Spinal cord (tissue), 10 donors: ENCODE results near the gene HIGD1C. TPM values are rescaled to one million over a fixed set of nuclear protein-coding genes. Genes with fewer than 3 reads are reported as not detected.
"Not testable (repeated sequence)": the region's sequence is repeated elsewhere in the genome, so short reads cannot be mapped to it uniquely, and the experiment has no call there.

Source experiments
- DNase-seq, 6 donors: peaks; one replicate each; pipeline versions ENCODE4 v3.0.0 to v3.0.0-alpha.2; 2013 to 2015; ENCODE audit warnings: low spot score in 6 of 6, low read depth in 4 of 6
- H3K27ac ChIP-seq: one replicate; pipeline ENCODE4 v1.5.1; 2013; ENCODE audit warnings: low read depth, low read length, control low read depth
- H3K27me3 ChIP-seq: one replicate; pipeline ENCODE4 v1.6.1; 2013; ENCODE audit warnings: low read length; ENCODE audit not compliant: control insufficient read depth, insufficient read depth
- H3K36me3 ChIP-seq: one replicate; pipeline ENCODE4 v1.6.1; 2013; ENCODE audit warnings: low read length; ENCODE audit not compliant: control insufficient read depth, insufficient read depth
- H3K4me1 ChIP-seq: one replicate; pipeline ENCODE4 v1.6.1; 2013; ENCODE audit warnings: low read length; ENCODE audit not compliant: control insufficient read depth, insufficient read depth
- H3K4me3 ChIP-seq: one replicate; pipeline ENCODE4 v1.5.1; 2013; ENCODE audit warnings: low read depth, low read length, control low read depth
- H3K9me3 ChIP-seq: one replicate; pipeline ENCODE4 v1.6.1; 2013; ENCODE audit warnings: low read length; ENCODE audit not compliant: control insufficient read depth, insufficient read depth
- WGBS: methylation state at CpG from one replicate; pipeline ENCODE4 v1.1.5; 2013; ENCODE audit warnings: missing lambda C conversion rate; ENCODE audit not compliant: insufficient coverage; 5-methylcytosine and 5-hydroxymethylcytosine counted together
- long read RNA-seq, 4 donors: transcript quantifications; one replicate each; lab custom pipeline, GENCODE V29; 2026
- polyA plus RNA-seq, 2 donors: library from polyadenylated mRNA; unstranded; fragments of 120-200 nt; gene quantifications; one replicate each; pipeline ENCODE4 v1.2.1, GENCODE V29; 2013; ENCODE audit not compliant: insufficient read length in 2 of 2
- total RNA-seq, 2 donors: library from RNA; depleted of rRNA in 1 of 2; stranded (reverse); fragments of 120-200 nt in 1 of 2; fragments of >200 nt in 1 of 2; gene quantifications; one replicate each; pipeline versions ENCODE4 v1.2.3 to v1.2.4, GENCODE V29; 2013 to 2014
- donor health status: healthy.

Gene HIGD1C
- total RNA-seq (not detected), polyA plus RNA-seq (under 1 TPM in 1 of 2 donors, not detected in 1; 0.53 TPM)
- long read RNA-seq, donor 1, partial matches to known transcripts = 12 of 12 reads
- long read RNA-seq, donor 1, other reads (novel, unspliced or antisense) = 0 of 12 reads
- long read RNA-seq, donor 2 = 0 reads
- long read RNA-seq, donor 3 = 0 reads
- long read RNA-seq, donor 4, partial matches to known transcripts = 0 of 6 reads
- long read RNA-seq, donor 4, other reads (novel, unspliced or antisense) = 6 of 6 reads

DNA sequence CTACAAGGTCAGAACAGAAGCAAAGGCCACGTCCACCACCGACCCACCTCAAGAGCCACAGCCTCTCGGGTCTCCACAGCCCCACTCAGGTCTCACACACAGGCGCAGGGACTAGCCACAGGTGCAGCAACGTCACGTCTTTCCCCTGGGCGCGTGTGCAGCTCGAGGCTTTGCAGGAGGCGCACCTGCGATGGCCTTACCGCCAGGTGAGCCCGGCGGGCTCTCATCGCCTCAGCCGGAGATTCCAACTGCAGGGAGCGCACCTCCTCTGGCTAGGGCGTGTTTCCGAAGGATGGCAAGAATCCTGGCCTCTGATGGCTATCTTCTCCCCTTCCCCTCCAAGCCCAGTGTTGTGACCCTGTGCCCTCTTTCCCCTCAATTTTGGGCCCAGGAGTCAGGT lies at the start of gene HIGD1C:
TSS of gene HIGD1C (plus strand) at position 35 of the 400 bp plus-strand sequence. CDS start 1,455 bp downstream, outside the sequence.
- no peak for DNase-seq
- H3K4me1 ChIP-seq = no peaks in the 10 kb centered on the region
- 95% methylated on average over 19 of the region's 19 CpGs for WGBS

DNA sequence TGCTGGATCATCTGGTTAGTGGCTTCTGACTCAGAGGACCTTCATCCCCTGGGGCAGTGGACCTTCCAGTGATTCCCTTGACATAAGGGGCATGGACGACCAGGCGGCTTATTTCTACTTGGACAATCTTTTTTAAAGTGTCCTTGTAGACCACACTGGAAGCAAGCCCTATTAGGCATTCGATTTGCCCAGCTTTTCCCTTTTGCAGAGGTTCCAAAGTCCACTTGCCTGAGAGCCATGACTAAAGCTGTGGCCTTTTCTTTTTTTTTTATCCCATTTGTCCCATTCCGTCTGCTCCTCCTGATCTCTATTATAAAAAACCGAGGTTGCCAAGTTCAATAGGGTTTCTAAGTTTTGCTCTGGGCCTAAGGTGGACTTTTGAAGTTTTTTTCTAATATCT lies 43.9 kb upstream of the HIGD1C start:
- H3K36me3 ChIP-seq, H3K27ac ChIP-seq, DNase-seq, H3K4me1 ChIP-seq, H3K27me3 ChIP-seq, H3K4me3 ChIP-seq, H3K9me3 ChIP-seq: not testable (repeated sequence)
- WGBS = 95% methylated on average over 2 of the region's 5 CpGs

More for the DNA sequence above, at the start of gene HIGD1C:
- H3K27ac ChIP-seq = no peak within 1 kb of the TSS
- no peaks in the 10 kb centered on the region for H3K27me3 ChIP-seq
- no peaks in the 10 kb centered on the region for H3K9me3 ChIP-seq
- no peak within 1 kb of the TSS for H3K4me3 ChIP-seq
- H3K36me3 ChIP-seq = peaks cover 7% of the 10 kb centered on the region

DNA sequence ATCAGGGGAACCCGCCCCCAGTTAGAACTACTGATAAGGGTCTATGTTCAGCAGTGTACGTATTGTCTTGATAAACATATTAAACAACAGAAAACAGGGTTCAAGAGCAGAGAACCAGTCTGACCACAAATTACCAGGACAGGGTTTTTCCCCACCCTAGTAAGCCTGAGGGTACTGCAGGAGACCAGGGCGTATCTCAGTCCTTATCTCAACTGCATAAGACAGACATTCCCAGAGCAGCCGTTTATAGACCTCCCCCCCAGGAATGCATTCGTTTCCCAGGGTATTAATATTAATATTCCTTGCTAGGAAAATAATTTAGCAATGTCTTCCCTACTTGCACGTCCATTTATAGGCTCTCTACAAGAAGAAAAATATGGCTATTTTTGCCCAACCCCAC lies 40.0 kb upstream of the HIGD1C start:
- H3K9me3 ChIP-seq, H3K4me1 ChIP-seq, H3K27ac ChIP-seq, H3K27me3 ChIP-seq, H3K4me3 ChIP-seq, H3K36me3 ChIP-seq, DNase-seq: not testable (repeated sequence)
- WGBS = 100% methylated on average over 1 of the region's 6 CpGs

DNA sequence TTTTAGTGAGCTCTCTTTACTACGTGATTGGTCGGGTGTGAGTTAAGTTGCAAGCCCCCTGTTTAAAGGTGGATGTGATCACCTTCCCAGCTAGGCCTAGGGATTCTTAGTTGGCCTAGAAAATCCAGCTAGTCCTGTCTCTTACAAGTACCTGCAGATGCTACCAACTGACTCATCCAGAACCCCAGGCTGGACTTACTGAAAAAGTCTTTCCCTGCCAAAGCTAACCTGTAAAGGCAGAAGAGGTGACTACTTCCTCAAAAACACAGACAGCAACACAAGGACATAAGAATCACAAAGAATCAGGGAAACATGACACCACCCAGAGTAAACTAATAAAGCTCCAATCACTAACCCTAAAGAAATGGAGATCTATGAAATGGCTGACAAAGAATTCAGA lies 39.1 kb upstream of the HIGD1C start:
- Histone ChIP-seq H3K4me1 (no peaks in the 10 kb centered on the region), H3K36me3 (no peaks in the 10 kb centered on the region), H3K27me3 (no peaks in the 10 kb centered on the region), H3K4me3 (no peak overlapping the region), H3K27ac (no peak overlapping the region), H3K9me3 (peaks cover 10% of the 10 kb centered on the region)
- no CpG with 5 or more reads among the region's 2 CpGs for WGBS
- DNase-seq = no peak

DNA sequence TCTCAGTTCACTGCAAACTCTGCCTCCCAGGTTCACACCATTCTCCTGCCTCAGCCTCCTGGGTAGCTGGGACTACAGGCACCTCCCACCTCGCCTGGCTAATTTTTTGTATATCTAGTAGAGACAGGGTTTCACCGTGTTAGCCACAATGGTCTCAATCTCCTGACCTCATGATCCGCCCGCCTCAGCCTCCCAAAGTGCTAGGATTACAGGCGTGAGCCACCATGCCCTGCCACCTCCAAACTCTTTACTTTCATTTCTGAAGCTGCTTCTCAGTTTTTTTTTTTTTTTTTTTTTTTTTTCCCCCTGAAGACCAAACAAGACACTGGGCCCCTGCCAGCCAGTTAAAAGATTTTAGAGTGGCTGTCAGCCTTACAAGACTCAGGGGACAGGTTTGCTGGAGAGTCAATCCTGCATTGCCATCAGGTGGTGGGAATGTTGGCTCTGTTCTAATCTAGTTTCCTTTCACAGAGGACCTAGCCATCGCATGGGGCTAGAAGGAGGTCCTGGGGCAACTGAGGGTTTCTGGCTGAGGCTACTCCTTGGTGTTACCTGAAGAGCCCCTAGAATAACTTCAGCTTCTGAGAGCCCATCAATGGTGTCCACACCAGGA lies 37.4 kb upstream of the HIGD1C start:
- H3K36me3 ChIP-seq = no peaks in the 10 kb centered on the region
- no peak for DNase-seq
- no peaks in the 10 kb centered on the region for H3K27me3 ChIP-seq
- 100% methylated on average over 1 of the region's 6 CpGs for WGBS
- peaks cover 10% of the 10 kb centered on the region for H3K9me3 ChIP-seq
- H3K4me1 ChIP-seq = no peaks in the 10 kb centered on the region
- no peak overlapping the region for H3K27ac ChIP-seq
- no peak overlapping the region for H3K4me3 ChIP-seq

DNA sequence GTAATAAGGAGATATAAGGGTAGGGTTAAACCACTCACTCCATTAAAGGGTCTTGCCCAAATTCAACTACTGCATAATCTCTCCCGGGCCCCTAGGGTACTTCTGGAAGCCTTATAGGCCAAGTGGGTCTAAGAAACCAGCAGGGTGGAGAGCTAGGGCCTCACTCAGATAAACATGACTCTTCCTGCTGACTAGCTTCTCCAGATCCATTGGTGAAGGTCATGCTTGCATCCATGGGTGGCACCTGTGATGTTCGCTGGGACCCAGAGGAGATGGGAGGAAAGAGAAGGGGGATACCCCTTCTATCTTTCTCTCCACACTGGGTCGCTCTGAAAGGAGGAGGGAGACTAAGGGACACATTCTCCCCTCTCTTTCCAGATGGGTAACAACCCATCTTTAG lies 36.1 kb upstream of the HIGD1C start:
- no CpG with 5 or more reads among the region's 3 CpGs for WGBS
- no peak overlapping the region for H3K27ac ChIP-seq
- no peaks in the 10 kb centered on the region for H3K36me3 ChIP-seq
- H3K4me3 ChIP-seq = no peak overlapping the region
- peaks cover 10% of the 10 kb centered on the region for H3K9me3 ChIP-seq
- H3K4me1 ChIP-seq = no peaks in the 10 kb centered on the region
- no peak for DNase-seq
- H3K27me3 ChIP-seq = no peaks in the 10 kb centered on the region

DNA sequence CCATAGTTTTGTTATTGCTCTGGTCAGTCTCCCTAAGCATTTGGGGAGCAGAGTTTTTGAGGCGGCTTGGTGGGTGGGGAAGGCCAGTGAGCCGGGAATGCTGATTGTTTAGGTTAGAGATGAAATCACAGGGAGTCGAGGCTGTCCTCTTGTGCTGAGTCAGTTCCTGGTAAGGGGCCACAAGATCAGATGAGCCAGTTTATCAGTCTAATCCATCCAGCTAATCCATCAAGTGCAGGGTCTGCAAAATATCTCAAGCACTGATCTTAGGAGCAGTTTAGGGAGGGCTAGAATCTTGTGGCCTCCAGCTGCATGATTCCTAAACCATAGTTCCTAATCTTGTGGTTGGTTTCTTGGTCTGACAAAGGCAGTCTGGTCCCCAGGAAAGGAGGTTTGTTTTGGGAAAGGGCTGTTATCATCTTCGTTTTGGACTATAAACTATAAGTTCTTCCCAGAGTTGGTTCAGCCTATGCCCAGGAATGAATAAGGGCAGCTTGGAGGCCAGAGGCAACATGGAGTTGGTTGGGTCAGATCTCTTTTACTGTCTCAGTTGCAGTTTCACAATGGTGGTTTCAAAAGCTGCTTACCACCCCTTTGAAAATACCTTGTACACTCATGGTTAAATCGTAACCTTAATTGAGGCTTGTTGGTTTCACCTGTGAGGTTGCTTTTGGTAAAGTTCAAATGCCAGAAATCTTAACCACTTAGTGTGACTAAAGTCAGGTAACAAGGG lies 33.6 kb upstream of the HIGD1C start:
- no peak for DNase-seq
- Histone ChIP-seq H3K9me3 (peaks cover 10% of the 10 kb centered on the region), H3K27ac (no peak overlapping the region), H3K4me3 (no peak overlapping the region), H3K4me1 (peaks cover 8% of the 10 kb centered on the region), H3K36me3 (no peaks in the 10 kb centered on the region), H3K27me3 (no peaks in the 10 kb centered on the region)
- 89% methylated on average over 2 of the region's 5 CpGs for WGBS

DNA sequence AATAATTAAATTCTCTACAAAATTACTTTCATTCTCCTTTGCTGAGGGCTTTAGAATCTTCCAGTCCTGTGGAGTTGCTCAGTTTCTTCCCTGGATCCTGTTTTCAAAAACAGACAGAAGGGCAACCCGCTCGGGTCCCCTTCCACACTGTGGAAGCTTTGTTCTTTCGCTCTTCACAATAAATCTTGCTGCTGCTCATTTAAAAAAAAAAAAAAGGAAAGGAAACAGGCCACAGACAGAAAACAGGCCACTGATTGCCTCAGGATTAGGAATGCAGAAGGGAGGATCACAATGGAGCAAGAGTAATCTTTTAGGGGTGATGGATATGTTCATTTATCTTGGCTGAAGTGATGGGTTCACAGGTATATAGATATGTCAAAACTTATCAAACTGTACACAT lies 29.5 kb upstream of the HIGD1C start:
- H3K9me3 ChIP-seq = no peaks in the 10 kb centered on the region
- peak overlapping the region; percentile 95 for H3K27ac ChIP-seq
- H3K36me3 ChIP-seq = no peaks in the 10 kb centered on the region
- WGBS = no CpG with 5 or more reads among the region's 3 CpGs
- no peaks in the 10 kb centered on the region for H3K27me3 ChIP-seq
- H3K4me3 ChIP-seq = no peak overlapping the region
- peak in 2 of 6 donors; percentile 30 to 47 for DNase-seq
- peaks cover 13% of the 10 kb centered on the region for H3K4me1 ChIP-seq

DNA sequence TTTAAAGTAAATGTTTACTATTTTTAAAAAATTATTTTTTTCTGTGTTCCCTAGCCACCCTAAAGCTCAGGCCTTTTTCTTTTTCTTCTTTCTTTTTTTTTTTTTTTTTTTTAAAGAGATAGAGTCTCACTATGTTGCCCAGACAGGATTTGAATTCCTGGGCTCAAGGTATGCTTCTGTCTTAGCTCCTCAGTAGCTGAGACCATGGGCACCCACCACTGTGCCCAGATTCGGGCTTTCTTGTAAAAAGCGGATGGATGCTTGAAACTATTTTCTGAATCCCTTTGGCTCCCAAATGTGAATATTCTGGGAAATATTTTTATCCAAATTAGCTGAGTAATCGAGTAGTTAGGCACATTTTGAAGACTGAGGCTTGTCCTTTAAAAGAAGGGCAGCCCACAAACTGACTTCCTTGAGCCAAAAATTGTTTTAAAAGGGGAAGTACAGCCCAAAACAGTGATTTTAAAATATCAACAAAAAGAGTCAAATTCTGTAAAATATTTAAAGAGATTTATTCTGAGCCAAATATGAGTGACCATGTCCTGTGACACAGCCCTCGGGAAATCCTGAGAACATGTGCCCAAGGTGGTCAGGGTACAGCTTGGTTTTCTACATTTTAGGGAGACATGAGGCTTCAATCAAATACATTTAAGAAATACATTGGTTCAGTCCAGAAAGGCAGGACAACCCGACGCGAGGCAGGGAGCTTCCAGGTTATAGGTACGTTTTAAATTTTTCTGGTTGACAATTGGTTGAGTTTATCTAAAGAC lies 28.8 kb upstream of the HIGD1C start:
- peak overlapping the region; percentile 58 for H3K4me3 ChIP-seq
- H3K4me1 ChIP-seq = peaks cover 13% of the 10 kb centered on the region
- H3K9me3 ChIP-seq = no peaks in the 10 kb centered on the region
- H3K27ac ChIP-seq = peak overlapping the region; percentile 95
- peak in 1 of 6 donors; percentile 8 for DNase-seq
- 8% methylated on average over 4 of the region's 8 CpGs for WGBS
- no peaks in the 10 kb centered on the region for H3K27me3 ChIP-seq
- H3K36me3 ChIP-seq = no peaks in the 10 kb centered on the region
